GM10248 (cell line): ENCODE results near the gene USP19.
A peak's percentile ranks its signal among the peaks of the same experiment; 100 is the strongest.

Experiments used
- CTCF ChIA-PET: fragments of 300-600 bp; sonication (Branson Sonifier 250); formaldehyde crosslinking; extraction: SDS; loops from one replicate; lab custom pipeline; 2021; ENCODE audit warnings: antibody characterized with exemption; lab: Yijun Ruan, JAX
- POLR2A ChIA-PET: fragments of 350-650 bp; sonication (Branson Sonifier 250); formaldehyde crosslinking; extraction: SDS; loops from one replicate; lab custom pipeline; 2020; ENCODE audit warnings: antibody characterized with exemption; lab: Yijun Ruan, JAX
- DNase-seq: peaks from one replicate; pipeline ENCODE4 v3.0.0; 2012; ENCODE audit errors: extremely low spot score
- TF ChIP-seq, protein P1 (sequence below): IDR thresholded peaks from 2 replicates; pipeline ENCODE4 v1.5.1; 2012; ENCODE audit warnings: mild to moderate bottlenecking, low read depth; ENCODE audit errors: extremely low read depth, missing control alignments, control extremely low read depth

Gene USP19

DNA sequence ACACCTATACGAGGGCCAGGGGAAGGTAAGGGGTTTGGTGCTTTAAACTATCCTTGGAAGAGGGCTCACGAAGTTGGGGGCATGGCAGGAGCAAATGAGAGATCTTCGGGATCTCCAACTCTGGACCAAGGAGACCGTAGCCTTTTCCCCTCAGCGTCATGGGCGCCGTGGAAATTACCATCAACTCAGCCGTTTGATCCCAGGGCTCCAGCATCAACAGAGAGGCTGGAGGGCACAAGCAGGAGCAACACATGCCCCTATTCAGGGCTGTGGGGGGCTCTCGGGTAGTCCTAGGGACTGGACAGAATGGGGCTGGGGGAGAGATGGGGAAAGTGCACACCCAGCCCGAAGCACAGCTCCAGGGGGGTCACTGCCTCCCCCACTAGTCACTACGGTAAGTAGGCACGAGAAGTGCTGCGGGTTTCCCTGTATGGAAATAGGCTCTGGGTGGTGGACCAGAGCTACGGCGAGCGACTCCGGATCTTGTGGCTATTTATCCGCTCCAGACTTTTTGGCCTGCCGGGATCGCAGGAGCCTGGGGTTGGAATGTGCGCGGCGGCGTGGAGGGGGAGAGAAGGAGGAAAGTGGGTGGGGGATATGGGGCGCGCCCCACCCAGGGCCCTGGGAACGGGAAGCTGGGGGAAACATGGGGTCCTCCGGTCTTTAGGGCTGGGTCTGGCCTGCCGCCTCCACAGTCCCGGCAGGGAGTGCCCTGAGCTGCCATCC is 12.8 kb upstream of the USP19 start:
- TF ChIP-seq, protein P1, sequence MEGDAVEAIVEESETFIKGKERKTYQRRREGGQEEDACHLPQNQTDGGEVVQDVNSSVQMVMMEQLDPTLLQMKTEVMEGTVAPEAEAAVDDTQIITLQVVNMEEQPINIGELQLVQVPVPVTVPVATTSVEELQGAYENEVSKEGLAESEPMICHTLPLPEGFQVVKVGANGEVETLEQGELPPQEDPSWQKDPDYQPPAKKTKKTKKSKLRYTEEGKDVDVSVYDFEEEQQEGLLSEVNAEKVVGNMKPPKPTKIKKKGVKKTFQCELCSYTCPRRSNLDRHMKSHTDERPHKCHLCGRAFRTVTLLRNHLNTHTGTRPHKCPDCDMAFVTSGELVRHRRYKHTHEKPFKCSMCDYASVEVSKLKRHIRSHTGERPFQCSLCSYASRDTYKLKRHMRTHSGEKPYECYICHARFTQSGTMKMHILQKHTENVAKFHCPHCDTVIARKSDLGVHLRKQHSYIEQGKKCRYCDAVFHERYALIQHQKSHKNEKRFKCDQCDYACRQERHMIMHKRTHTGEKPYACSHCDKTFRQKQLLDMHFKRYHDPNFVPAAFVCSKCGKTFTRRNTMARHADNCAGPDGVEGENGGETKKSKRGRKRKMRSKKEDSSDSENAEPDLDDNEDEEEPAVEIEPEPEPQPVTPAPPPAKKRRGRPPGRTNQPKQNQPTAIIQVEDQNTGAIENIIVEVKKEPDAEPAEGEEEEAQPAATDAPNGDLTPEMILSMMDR, result no peak
- no peak for DNase-seq
- ChIA-PET POLR2A (no interaction called here), CTCF (no interaction called here)

DNA sequence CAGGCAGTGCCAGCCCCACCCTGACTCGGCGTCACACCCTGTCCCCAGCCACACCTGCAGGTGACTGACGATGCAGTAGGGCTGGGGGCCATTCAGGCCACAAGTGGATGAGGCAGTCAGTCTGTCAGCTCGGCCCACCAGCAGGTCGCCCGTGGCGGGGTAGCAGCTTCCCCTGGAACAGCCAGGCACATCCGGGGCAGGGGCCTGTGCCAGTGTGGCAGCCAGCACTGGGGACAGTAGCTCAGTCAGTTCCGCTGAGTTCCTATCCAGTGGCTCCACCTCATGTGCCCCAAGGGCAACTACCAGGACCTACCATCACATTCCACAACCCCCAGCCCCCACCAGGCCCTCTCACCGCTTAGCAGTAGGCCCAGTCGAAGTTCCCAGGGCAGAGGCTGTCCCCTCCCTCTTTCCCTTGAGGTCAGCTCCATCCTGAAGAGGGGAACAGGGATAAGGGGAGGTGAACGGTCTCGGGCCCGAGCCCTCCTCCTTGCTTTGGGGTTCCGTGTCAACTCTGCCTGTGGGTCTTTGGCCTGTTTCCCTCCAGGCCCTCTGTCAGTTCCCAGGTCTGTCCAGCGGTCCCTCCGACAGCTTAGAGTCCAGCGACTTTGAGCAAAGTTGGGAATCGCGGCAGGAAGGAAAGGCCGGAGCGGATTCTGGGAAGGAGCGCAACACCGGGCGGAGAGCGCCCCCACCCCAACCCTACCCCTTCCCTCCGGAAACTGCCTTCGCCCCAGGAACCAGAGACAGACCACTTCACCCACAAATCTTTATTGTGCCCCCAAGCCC is 12.0 kb upstream of the USP19 start, which contains the start of gene LAMB2:
LAMB2 (minus strand) TSS at position 614 of the 789 bp plus-strand sequence; CDS start at position 431, 183 bp downstream.
- CTCF ChIA-PET, result interaction anchor here (2.5 kb wide), 1 partner anchor 38 kb away, joined by 8 read pairs; the partner anchor contains the start of gene KLHDC8B
- no peak for DNase-seq
- TF ChIP-seq, protein P1, result no peak
- POLR2A ChIA-PET, result no interaction called here

DNA sequence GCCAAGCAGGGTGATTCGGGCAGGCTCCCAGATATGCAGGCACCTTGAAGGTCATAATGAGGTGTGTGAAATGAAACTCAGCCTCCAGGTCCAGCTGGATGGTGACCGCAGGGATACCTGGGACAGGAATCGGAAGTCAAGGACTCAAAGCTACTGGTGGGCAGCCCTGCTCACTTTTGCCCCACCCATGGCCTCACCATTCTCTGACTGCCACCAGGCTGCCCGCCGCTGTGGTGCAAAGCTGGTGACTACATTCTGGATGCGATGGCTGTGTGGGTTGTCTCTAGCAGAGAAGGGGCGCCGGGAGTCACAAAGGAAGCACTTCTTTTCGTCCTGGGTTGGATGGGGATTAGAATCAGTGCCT is 11.4 kb upstream of the USP19 start:
- POLR2A ChIA-PET, result interaction anchor here (0.5 kb wide), 1 partner anchor 16 kb away, joined by 3 read pairs; no protein-coding TSS in a partner anchor
- no peak for DNase-seq
- CTCF ChIA-PET, result interaction anchor here (2.5 kb wide), 1 partner anchor 39 kb away, joined by 8 read pairs; the partner anchor contains the start of gene KLHDC8B
- TF ChIP-seq, protein P1, result no peak

DNA sequence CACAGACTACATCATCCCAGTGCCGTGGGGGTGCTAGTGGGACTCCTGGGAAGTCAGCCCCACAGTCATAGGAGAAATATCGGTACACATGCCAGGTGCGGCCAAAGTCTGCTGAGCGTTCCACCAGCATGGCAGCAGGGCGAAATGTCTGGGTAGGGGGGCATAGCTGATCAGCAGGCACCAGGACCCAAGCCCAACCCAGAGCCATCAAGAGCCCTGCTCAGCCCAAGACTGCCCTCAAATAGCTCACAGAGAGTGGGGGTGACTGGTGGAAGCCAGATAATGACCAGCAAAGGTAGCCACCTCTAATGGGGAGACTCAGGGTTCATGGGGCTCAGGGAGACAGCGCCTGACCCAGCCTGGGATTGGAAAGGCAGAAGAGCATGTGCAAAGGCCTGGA is 11.0 kb upstream of the USP19 start:
- POLR2A ChIA-PET, result interaction anchor here (0.5 kb wide), 1 partner anchor 17 kb away, joined by 3 read pairs; no protein-coding TSS in a partner anchor
- no peak for DNase-seq
- CTCF ChIA-PET, result interaction anchor here (2.5 kb wide), 1 partner anchor 39 kb away, joined by 8 read pairs; the partner anchor contains the start of gene KLHDC8B
- TF ChIP-seq, protein P1, result no peak

DNA sequence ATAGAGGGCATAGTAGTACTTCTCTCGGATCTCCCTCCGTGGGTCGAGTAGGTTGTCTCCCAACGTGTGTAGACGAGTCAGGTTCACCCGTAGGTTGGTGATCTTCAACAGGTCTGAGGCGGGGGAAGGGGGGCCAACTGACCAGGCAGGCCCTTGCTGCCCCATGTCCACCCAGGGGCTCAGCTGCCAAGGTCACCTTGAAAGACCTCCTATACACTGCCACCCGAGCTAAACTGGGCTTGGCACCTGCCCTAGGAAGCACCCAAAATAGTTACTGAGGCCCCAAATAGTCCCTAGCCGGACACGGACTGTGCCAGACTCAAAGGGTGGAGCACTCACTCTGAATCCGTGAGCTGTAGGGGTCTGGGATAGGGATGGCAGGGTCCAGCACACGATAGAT is 10.4 kb upstream of the USP19 start:
- no peak for DNase-seq
- TF ChIP-seq, protein P1, result no peak
- ChIA-PET CTCF (interaction anchor here (1.8 to 2.5 kb wide), 2 partner anchors 37 to 40 kb away, joined by 4 to 8 read pairs; partner anchors contain the start of genes KLHDC8B and QRICH1), POLR2A (no interaction called here)

DNA sequence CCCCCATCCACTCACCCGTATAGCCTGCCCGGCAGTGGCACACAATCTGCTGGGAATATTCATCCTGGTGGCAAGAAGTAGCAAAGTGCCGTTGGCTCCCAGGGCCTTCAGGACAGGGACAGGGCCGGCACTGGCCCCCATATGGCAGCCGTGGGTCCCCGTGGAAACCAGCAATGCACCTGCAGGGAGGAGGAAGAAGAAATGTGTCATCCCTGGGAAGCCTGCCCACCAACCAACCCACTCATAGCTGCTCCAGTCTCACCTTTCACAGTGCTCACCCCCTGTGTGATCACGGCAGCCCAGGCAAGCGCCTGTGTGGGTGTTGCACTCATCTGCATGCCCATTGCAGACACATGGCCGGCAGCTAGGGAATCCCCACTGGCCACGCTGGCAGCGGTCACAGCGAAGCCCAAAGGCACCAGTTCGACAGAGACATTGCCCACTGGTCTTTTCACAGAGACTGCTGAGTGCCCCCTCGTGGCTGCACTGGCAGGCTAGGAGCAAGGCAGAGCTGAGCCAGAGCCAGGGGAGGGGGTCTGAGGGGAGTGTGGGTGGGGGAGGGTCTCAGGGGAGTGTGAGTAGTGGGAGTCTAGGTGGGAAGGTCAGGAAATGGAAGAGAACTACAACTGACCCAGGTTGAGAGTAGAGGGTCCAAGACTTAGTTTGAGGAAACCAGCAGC is 4.5 kb upstream of the USP19 start:
- TF ChIP-seq, protein P1, result peak; percentile 52
- no peak for DNase-seq
- CTCF ChIA-PET, result interaction anchor here (0.8 to 1.8 kb wide), 6 partner anchors 30 to 324 kb away, joined by 3 to 6 read pairs (median 3); partner anchors contain the start of genes CCDC71 and NDUFAF3
- POLR2A ChIA-PET, result no interaction called here
